Kidney glomerular epithelial cell (primary cell): ENCODE measurements around the gene HSFX1.

Experiments
- DNase-seq: peaks from one replicate; lab custom pipeline; 2025; lab: John Stamatoyannopoulos, UW

HSFX1 gene

DNA sequence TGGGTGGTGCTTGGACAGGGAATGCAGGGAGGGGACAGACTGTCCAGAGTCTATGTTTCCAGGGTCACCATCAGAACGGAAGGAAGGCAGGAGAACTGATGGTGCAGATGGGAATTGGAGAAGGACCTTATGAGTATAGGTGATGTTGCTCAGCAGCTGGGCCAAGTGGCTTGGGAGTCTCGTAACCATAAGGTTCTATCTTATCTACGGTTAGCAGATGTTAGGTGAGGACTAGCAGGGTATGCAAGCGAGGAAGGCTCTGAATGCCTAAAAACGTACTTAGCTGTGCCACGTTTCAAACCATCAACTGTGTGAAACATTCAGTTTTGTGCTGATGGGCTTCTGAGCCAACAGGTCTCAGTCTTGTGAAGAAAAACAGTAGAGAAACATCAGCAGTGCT lies 30.2 kb downstream of the HSFX1 start:
- DNase-seq: no peak

DNA sequence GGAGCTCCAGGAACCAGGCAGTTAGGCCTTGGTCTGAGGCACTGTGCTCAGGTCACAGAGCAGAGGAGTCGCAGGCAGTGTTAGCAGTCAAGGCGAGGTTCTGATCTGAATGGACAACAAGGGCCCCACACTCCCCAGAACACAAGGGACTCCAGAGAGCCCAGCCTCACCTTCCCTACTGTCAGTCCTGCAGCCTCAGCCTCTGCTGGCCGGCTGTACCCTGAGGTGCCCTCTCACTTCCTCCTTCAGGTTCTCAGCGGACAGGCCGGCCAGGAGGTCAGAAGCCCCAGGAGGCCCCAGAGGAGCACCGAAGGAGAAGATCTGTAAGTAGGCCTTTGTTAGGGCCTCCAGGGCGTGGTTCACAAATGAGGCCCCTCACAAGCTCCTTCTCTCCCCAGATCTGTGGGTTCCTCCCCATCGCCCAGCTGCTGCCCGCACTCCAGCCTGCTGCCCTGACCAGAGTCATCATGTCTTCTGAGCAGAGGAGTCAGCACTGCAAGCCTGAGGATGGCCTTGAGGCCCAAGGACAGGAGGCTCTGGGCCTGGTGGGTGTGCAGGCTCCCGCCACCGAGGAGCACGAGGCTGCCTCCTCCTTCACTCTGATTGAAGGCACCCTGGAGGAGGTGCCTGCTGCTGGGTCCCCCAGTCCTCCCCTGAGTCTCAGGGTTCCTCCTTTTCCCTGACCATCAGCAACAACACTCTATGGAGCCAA lies 34.0 kb downstream of the HSFX1 start:
- no peak for DNase-seq

DNA sequence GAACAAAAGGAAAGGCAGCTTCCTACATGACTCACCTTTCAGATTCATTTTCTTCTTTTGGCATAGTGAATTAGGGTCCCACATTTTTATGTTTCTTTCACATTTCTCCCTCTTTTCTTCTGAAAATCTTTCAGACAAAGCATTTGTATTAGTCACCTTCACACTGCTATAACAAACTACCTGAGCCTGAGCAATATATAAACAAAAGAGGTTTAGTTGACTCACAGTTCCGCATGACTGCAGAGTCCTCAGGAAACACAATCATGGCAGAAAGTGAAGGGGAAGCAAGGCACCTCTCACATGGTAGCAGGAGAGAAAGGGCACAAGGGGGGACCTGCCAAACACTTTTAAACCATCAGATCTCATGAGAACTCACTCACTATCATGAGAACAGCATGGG lies 44.8 kb downstream of the HSFX1 start:
- DNase-seq: no peak

DNA sequence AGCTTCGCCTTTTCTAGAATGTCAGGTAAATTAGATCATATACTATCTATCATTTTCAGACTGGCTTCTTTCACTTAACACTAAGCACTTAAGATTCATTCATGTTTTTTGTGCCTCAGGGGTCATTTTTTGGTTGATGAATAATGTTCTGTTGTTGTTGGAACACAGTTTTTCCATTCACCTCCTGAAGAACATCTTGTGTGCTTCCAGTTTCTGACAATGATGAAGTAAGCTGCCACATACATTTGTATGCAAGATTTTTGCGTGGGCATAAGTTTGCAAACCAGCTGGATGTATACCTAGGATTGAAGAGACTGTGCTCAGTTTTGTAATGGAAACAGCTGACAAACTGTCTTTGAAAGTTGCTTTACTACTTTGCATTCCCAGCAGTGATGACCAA lies 45.5 kb downstream of the HSFX1 start:
- DNase-seq: no peak

DNA sequence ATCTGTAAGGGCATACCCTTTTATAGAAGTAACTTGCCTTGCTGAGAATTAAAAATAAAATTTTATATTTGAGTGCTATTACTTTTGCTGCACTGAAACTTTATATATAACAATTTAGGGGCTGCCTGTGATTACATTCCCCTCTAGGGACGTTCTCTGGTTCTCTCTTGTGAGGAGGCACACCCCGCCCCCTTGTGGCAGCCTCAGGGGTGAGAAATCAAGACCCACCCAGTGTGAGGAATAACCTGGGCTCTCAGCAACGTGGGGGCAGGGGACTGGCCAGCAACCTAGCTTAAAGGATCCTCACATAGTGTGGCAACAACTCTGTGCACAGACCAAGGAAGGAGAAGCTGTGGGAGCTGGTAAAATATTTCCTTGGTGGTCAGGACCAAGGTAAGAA lies 51.6 kb downstream of the HSFX1 start:
- peak; percentile 0 for DNase-seq
